H9 (cell line): Measurements from ENCODE around the gene CEBPE. TPM values are rescaled to one million over a fixed set of nuclear protein-coding genes. Genes with fewer than 3 reads are reported as not detected.

Experiments used
- DNase-seq: peaks from one replicate; pipeline ENCODE4 v3.0.0-alpha.2; 2017
- H2AFZ ChIP-seq: one replicate; pipeline ENCODE4 v1.6.1; 2013; ENCODE audit warnings: mild to moderate bottlenecking, low read length, control low read depth, moderate library complexity
- H2AK5ac ChIP-seq: 2 replicates; pipeline ENCODE4 v1.6.1; 2013; ENCODE audit warnings: low read length, control low read depth, mixed read lengths; ENCODE audit not compliant: insufficient read length
- H2BK120ac ChIP-seq: one replicate; pipeline ENCODE4 v1.6.1; 2013; ENCODE audit warnings: low read depth, mild to moderate bottlenecking, low read length, control low read depth, inconsistent platforms; ENCODE audit not compliant: poor library complexity, severe bottlenecking
- H2BK12ac ChIP-seq: 2 replicates; pipeline ENCODE4 v1.6.1; 2013; ENCODE audit warnings: low read length, control low read depth, mixed read lengths, low read depth; ENCODE audit not compliant: insufficient read length
- H2BK15ac ChIP-seq: 2 replicates; pipeline ENCODE4 v1.6.1; 2013; ENCODE audit warnings: low read depth, low read length, control low read depth
- H2BK20ac ChIP-seq: one replicate; pipeline ENCODE4 v1.6.1; 2013; ENCODE audit warnings: low read depth, mild to moderate bottlenecking, low read length, control low read depth, inconsistent platforms; ENCODE audit not compliant: poor library complexity, severe bottlenecking
- H2BK5ac ChIP-seq: 2 replicates; pipeline ENCODE4 v1.6.1; 2013; ENCODE audit warnings: low read length, control low read depth, mixed read lengths; ENCODE audit not compliant: insufficient read length
- H3K14ac ChIP-seq: 2 replicates; pipeline ENCODE4 v1.6.1; 2013; ENCODE audit warnings: low read length, control low read depth; ENCODE audit not compliant: insufficient read depth
- H3K18ac ChIP-seq: 2 replicates; pipeline ENCODE4 v1.6.1; 2013; ENCODE audit warnings: low read depth, mild to moderate bottlenecking, mixed read lengths, low read length, control low read depth; ENCODE audit not compliant: insufficient read length
- H3K23ac ChIP-seq: 2 replicates; pipeline ENCODE4 v1.6.1; 2013; ENCODE audit warnings: low read length, control low read depth, mixed read lengths, low read depth; ENCODE audit not compliant: insufficient read length
- H3K23me2 ChIP-seq: 2 replicates; pipeline ENCODE4 v1.6.1; 2013; ENCODE audit warnings: low read depth, mild to moderate bottlenecking, mixed read lengths, low read length, control low read depth; ENCODE audit not compliant: insufficient read length, poor library complexity, severe bottlenecking
- H3K27ac ChIP-seq: 2 replicates; pipeline ENCODE4 v1.5.1; 2013; ENCODE audit warnings: low read length, control low read depth, mixed read lengths, low read depth; ENCODE audit not compliant: insufficient read length
- H3K27me3 ChIP-seq: 2 replicates; pipeline ENCODE4 v1.6.1; 2013; ENCODE audit warnings: low read length, control low read depth, inconsistent platforms; ENCODE audit not compliant: insufficient read depth
- H3K4ac ChIP-seq: 2 replicates; pipeline ENCODE4 v1.6.1; 2013; ENCODE audit warnings: low read depth, mild to moderate bottlenecking, control low read depth, inconsistent platforms, low read length, moderate library complexity
- H3K4me1 ChIP-seq: 2 replicates; pipeline ENCODE4 v1.6.1; 2013; ENCODE audit warnings: low read length, control low read depth, inconsistent platforms; ENCODE audit not compliant: insufficient read depth
- H3K4me2 ChIP-seq: 2 replicates; pipeline ENCODE4 v1.6.1; 2013; ENCODE audit warnings: low read length, control low read depth, mixed read lengths; ENCODE audit not compliant: insufficient read length, insufficient read depth
- H3K56ac ChIP-seq: 2 replicates; pipeline ENCODE4 v1.6.1; 2013; ENCODE audit warnings: low read depth, mild to moderate bottlenecking, mixed read lengths, low read length, control low read depth; ENCODE audit not compliant: insufficient read length
- H3K79me1 ChIP-seq: 2 replicates; pipeline ENCODE4 v1.6.1; 2013; ENCODE audit warnings: low read depth, mild to moderate bottlenecking, moderate library complexity, low read length, control low read depth, inconsistent platforms; ENCODE audit not compliant: insufficient read depth, poor library complexity, severe bottlenecking
- H3K79me2 ChIP-seq: 2 replicates; pipeline ENCODE4 v1.6.1; 2013; ENCODE audit warnings: low read length, control low read depth, inconsistent platforms; ENCODE audit not compliant: insufficient read depth
- H3K9ac ChIP-seq: 2 replicates; pipeline ENCODE4 v1.6.1; 2013; ENCODE audit warnings: low read length, control low read depth, mixed read lengths; ENCODE audit not compliant: insufficient read length; ENCODE audit errors: extremely low read depth
- H3K9me3 ChIP-seq: one replicate; pipeline ENCODE4 v1.6.1; 2013; ENCODE audit warnings: low read depth, low read length, inconsistent platforms; ENCODE audit not compliant: control insufficient read depth
- H3T11ph ChIP-seq: one replicate; pipeline ENCODE4 v1.6.1; 2013; ENCODE audit warnings: mild to moderate bottlenecking, low read length, control low read depth, inconsistent platforms
- H4K20me1 ChIP-seq: one replicate; pipeline ENCODE4 v1.6.1; 2013; ENCODE audit not compliant: control insufficient read depth, insufficient read length, insufficient read depth
- H4K5ac ChIP-seq: 2 replicates; pipeline ENCODE4 v1.6.1; 2013; ENCODE audit warnings: low read depth, mild to moderate bottlenecking, mixed read lengths, low read length, control low read depth; ENCODE audit not compliant: insufficient read length
- H4K8ac ChIP-seq: replicated peaks from 2 replicates; pipeline ENCODE4 v1.6.1; 2013; ENCODE audit warnings: low read length, control low read depth, mixed read lengths, low read depth; ENCODE audit not compliant: insufficient read length
- H4K91ac ChIP-seq: 2 replicates; pipeline ENCODE4 v1.6.1; 2013; ENCODE audit warnings: low read depth, mild to moderate bottlenecking, moderate library complexity, mixed read lengths, low read length, control low read depth; ENCODE audit not compliant: insufficient read length
- H3K27ac Mint-ChIP-seq, 3 experiments: 2 replicates in 2 of 3; 3 replicates in 1 of 3; pipeline ENCODE4 v1.8.0; 2020 to 2021; ENCODE audit warnings: mixed read lengths in 3 of 3, mild to moderate bottlenecking in 1 of 3, moderate library complexity in 1 of 3
- H3K27me3 Mint-ChIP-seq: 2 replicates; pipeline ENCODE4 v1.8.0; 2021; ENCODE audit warnings: low read depth, mild to moderate bottlenecking, moderate library complexity, mixed read lengths
- H3K36me3 Mint-ChIP-seq, 3 experiments: 2 replicates in 2 of 3; 3 replicates in 1 of 3; pipeline ENCODE4 v1.8.0; 2020 to 2021; ENCODE audit warnings: low read depth in 3 of 3, mixed read lengths in 3 of 3; ENCODE audit not compliant: insufficient read depth in 1 of 3
- H3K4me1 Mint-ChIP-seq, 2 experiments: 2 replicates each; pipeline ENCODE4 v1.8.0; 2020; ENCODE audit warnings: mixed read lengths in 2 of 2
- H3K4me3 Mint-ChIP-seq, 2 experiments: 2 replicates in 1 of 2; 3 replicates in 1 of 2; pipeline ENCODE4 v1.8.0; 2020 to 2021; ENCODE audit warnings: mild to moderate bottlenecking in 2 of 2, mixed read lengths in 2 of 2, moderate library complexity in 1 of 2
- H3K9me3 Mint-ChIP-seq, 2 experiments: 2 replicates in 1 of 2; 3 replicates in 1 of 2; pipeline ENCODE4 v1.8.0; 2020; ENCODE audit warnings: mild to moderate bottlenecking in 2 of 2, mixed read lengths in 2 of 2, moderate library complexity in 1 of 2
- CTCF ChIP-seq: fragments of 200-600 bp; sonication (generic); conservative IDR thresholded peaks from 3 replicates; pipeline ENCODE4 v1.8.0; 2021; ENCODE audit warnings: antibody characterized with exemption, mild to moderate bottlenecking
- WGBS: extraction: QIAGEN DNeasy Blood & Tissue Kit; methylation state at CpG from one replicate; pipeline ENCODE4 v1.1.7; 2013; ENCODE audit warnings: missing lambda C conversion rate, low lambda C conversion rate, mixed read lengths; ENCODE audit not compliant: insufficient read length; ENCODE audit errors: extremely low coverage; 5-methylcytosine and 5-hydroxymethylcytosine counted together
- total RNA-seq: library from RNA; stranded (reverse); gene quantifications from 2 replicates; pipeline ENCODE4 v1.2.1, GENCODE V29; 2021

The CEBPE gene
- total RNA-seq, 1 experiment from 2014 or later: not detected

- no peak overlapping the region for H2BK120ac ChIP-seq
- H4K5ac ChIP-seq: no peak overlapping the region
- no peak overlapping the region for H2AK5ac ChIP-seq
- no CpG with 5 or more reads among the region's 14 CpGs for WGBS
- Mint-ChIP-seq H3K27me3 (no peaks in the 10 kb centered on the region; the same call in 1 of the 2 replicates), H3K4me3 (peak overlapping the region in 1 of 2 experiments; percentile 68; a peak in 3 of 5 replicates), H3K27ac (peak overlapping the region; percentile 92 to 95 (median 93); a peak in 5 of 7 replicates), H3K4me1 (peaks cover 35 to 52% of the 10 kb centered on the region in 2 experiments), H3K36me3 (peaks cover 49 to 84% (median 72%) of the 10 kb centered on the region in 3 experiments), H3K9me3 (no peaks in the 10 kb centered on the region)
- DNase-seq: no peak
- H3K18ac ChIP-seq: no peak overlapping the region
- H4K20me1 ChIP-seq: peaks cover 3% of the 10 kb centered on the region
- no peak overlapping the region for H2BK12ac ChIP-seq
- H3K79me2 ChIP-seq: peaks cover 5% of the 10 kb centered on the region; the same call in 1 of the 2 replicates
- H3T11ph ChIP-seq: no peak overlapping the region
- H3K4me2 ChIP-seq: no peak overlapping the region
- H3K56ac ChIP-seq: no peak overlapping the region
- H2BK5ac ChIP-seq: no peak overlapping the region
- H3K9ac ChIP-seq: no peak overlapping the region
- 0 out of 2 replicates have a peak, but pooled peaks cover 3% of the 10 kb centered on the region for H3K4me1 ChIP-seq
- no peak overlapping the region for H3K23ac ChIP-seq
- H2BK20ac ChIP-seq: no peak overlapping the region
- no peak for TF ChIP-seq CTCF
- H2AFZ ChIP-seq: no peak overlapping the region
- no peak overlapping the region for H3K4ac ChIP-seq
- no peak overlapping the region for H2BK15ac ChIP-seq
- no peak overlapping the region for H4K8ac ChIP-seq
- H3K79me1 ChIP-seq: peaks cover 17% of the 10 kb centered on the region
- H4K91ac ChIP-seq: no peak overlapping the region
- no peak overlapping the region for H3K14ac ChIP-seq
- H3K27me3 ChIP-seq: no peaks in the 10 kb centered on the region
- no peak overlapping the region for H3K27ac ChIP-seq
- no peaks in the 10 kb centered on the region for H3K9me3 ChIP-seq
- H3K23me2 ChIP-seq: peaks cover 12% of the 10 kb centered on the region
Measured at GRCh38 chr14:23067847-23068788, 50.9 kb downstream of the CEBPE start.

Other genes with a start within 250 kb of the CEBPE start
- gene LRP10, start 247.5 kb downstream of the CEBPE start, total RNA-seq: 12.7 and 13.3 TPM in 2 replicates
- 1.2 and 1.4 TPM in 2 replicates for gene REM2, start 236.0 kb downstream of the CEBPE start, total RNA-seq
- gene RBM23, start 200.1 kb downstream of the CEBPE start, total RNA-seq: 77.2 and 79.0 TPM in 2 replicates
- gene PRMT5, start 189.9 kb downstream of the CEBPE start, total RNA-seq: 141 and 147 TPM in 2 replicates
- 62.7 and 66.3 TPM in 2 replicates for gene HAUS4, start 162.2 kb downstream of the CEBPE start, total RNA-seq
- gene AJUBA, start 136.7 kb downstream of the CEBPE start, total RNA-seq: 44.3 and 44.9 TPM in 2 replicates
- 6.9 and 8.2 TPM in 2 replicates for gene C14orf93, start 109.1 kb downstream of the CEBPE start, total RNA-seq
- gene PSMB5, start 84.4 kb downstream of the CEBPE start, total RNA-seq: 252 and 253 TPM in 2 replicates
- gene PSMB11, start 77.0 kb downstream of the CEBPE start, total RNA-seq: not detected in 2 replicates
- 16.7 and 16.9 TPM in 2 replicates for gene CDH24, start 61.7 kb downstream of the CEBPE start, total RNA-seq
- gene ACIN1, start 24.1 kb downstream of the CEBPE start, total RNA-seq: 314 and 333 TPM in 2 replicates
- gene C14orf119, start 23.8 kb downstream of the CEBPE start, total RNA-seq: 65.1 and 66.9 TPM in 2 replicates
- gene CIROP, start 14.3 kb downstream of the CEBPE start, total RNA-seq: not detected in 2 replicates
- gene SLC7A8, start 64.4 kb upstream of the CEBPE start, total RNA-seq: 77.9 and 84.5 TPM in 2 replicates
- gene RNF212B, start 118.7 kb upstream of the CEBPE start, total RNA-seq: 0.15 and 0.39 TPM in 2 replicates
- gene HOMEZ, start 166.9 kb upstream of the CEBPE start, total RNA-seq: 6.2 and 6.5 TPM in 2 replicates
- gene PPP1R3E, start 183.6 kb upstream of the CEBPE start, total RNA-seq: 2.6 and 3.9 TPM in 2 replicates
- gene BCL2L2, start 187.6 kb upstream of the CEBPE start, total RNA-seq: 8.4 and 8.8 TPM in 2 replicates
- 331 and 333 TPM in 2 replicates for gene PABPN1, start 202.2 kb upstream of the CEBPE start, total RNA-seq
- 33.0 and 34.0 TPM in 2 replicates for gene SLC22A17, start 233.6 kb upstream of the CEBPE start, total RNA-seq
- 31.9 and 32.1 TPM in 2 replicates for gene EFS, start 245.9 kb upstream of the CEBPE start, total RNA-seq